ENCODE results near the gene GYG2. TPM values are rescaled to one million over a fixed set of nuclear protein-coding genes. Genes with fewer than 3 reads are reported as not detected.

The GYG2 gene
- total RNA-seq, 1 donor from 2014 or later = not detected

Other genes starting within 250 kb of the GYG2 start
- 86.4 and 102 TPM in 2 replicates for gene CD99, start 137.6 kb upstream of the GYG2 start, total RNA-seq
- gene XG, start 76.9 kb upstream of the GYG2 start, total RNA-seq = not detected in 2 replicates
- 6.1 and 8.0 TPM in 2 replicates for gene ARSD, start 100.4 kb downstream of the GYG2 start, total RNA-seq
- gene ARSH, start 177.6 kb downstream of the GYG2 start, total RNA-seq = not detected in 2 replicates
- not detected in 2 replicates for gene ARSF, start 212.5 kb downstream of the GYG2 start, total RNA-seq